HEK293 (cell line): ENCODE measurements around the gene NEMP2.

Experiments
- CTCF ChIA-PET: fragments of 350-600 bp; formaldehyde crosslinking; extraction: SDS; loops from one replicate; lab custom pipeline; 2021; ENCODE audit warnings: antibody characterized with exemption; lab: Yijun Ruan, JAX
- POLR2A ChIA-PET: fragments of 300-600 bp; formaldehyde crosslinking; extraction: SDS; loops from one replicate; lab custom pipeline; 2020; ENCODE audit warnings: antibody characterized with exemption, inconsistent platforms; lab: Yijun Ruan, JAX
- H3K27ac ChIP-seq: fragments of 200-500 bp; sonication (Bioruptor generic); 2 replicates; pipeline ENCODE4 v1.5.1; 2014; ENCODE audit warnings: low read depth, low read length, control low read depth, inconsistent platforms; ENCODE audit errors: extremely low read depth
- H3K36me3 ChIP-seq, 2 experiments: fragments of 200-500 bp in 1 of 2; sonication (Bioruptor generic) in 1 of 2; 1 replicate in 1 of 2; 2 replicates in 1 of 2; pipeline ENCODE4 v1.5.1; 2014 to 2017; ENCODE audit warnings: inconsistent platforms in 2 of 2, low read length in 2 of 2; ENCODE audit not compliant: control insufficient read depth in 2 of 2, insufficient read depth in 1 of 2
- H3K4me1 ChIP-seq: fragments of 200-500 bp; sonication (Bioruptor generic); 2 replicates; pipeline ENCODE4 v1.5.1; 2014; ENCODE audit warnings: mild to moderate bottlenecking, low read length, inconsistent platforms; ENCODE audit not compliant: control insufficient read depth, insufficient read depth
- H3K4me3 ChIP-seq: 2 replicates; pipeline ENCODE4 v1.5.1; 2011; ENCODE audit warnings: low read depth, mild to moderate bottlenecking, control low read depth, low read length, moderate library complexity
- H3K9me3 ChIP-seq: fragments of 200-500 bp; sonication (Bioruptor generic); 2 replicates; pipeline ENCODE4 v1.5.1; 2014; ENCODE audit warnings: low read depth, low read length, inconsistent platforms; ENCODE audit not compliant: control insufficient read depth, insufficient read depth
- FEZF1 ChIP-seq: fragments of 450-650 bp; formaldehyde crosslinking; IDR thresholded peaks from 2 replicates; pipeline ENCODE4 v1.5.1; 2016; ENCODE audit warnings: missing biosample characterization, missing genetic modification characterization
- KLF9 ChIP-seq: fragments of 450-650 bp; formaldehyde crosslinking; IDR thresholded peaks from 2 replicates; pipeline ENCODE4 v1.5.1; 2016; ENCODE audit warnings: missing biosample characterization, missing genetic modification characterization, low read depth
- TRIM28 ChIP-seq: IDR thresholded peaks from 2 replicates; pipeline ENCODE4 v1.6.1; 2011; ENCODE audit warnings: low read length, control low read depth, borderline replicate concordance
- TSHZ1 ChIP-seq: fragments of 450-650 bp; formaldehyde crosslinking; IDR thresholded peaks from 2 replicates; pipeline ENCODE4 v1.5.1; 2016; ENCODE audit warnings: missing biosample characterization, missing genetic modification characterization, borderline replicate concordance
- ZBTB1 ChIP-seq: fragments of 450-650 bp; formaldehyde crosslinking; IDR thresholded peaks from 2 replicates; pipeline ENCODE4 v1.5.1; 2016; ENCODE audit warnings: missing biosample characterization, missing genetic modification characterization
- ZBTB20 ChIP-seq: fragments of 450-650 bp; formaldehyde crosslinking; IDR thresholded peaks from 2 replicates; pipeline ENCODE4 v1.5.1; 2016; ENCODE audit warnings: missing biosample characterization, missing genetic modification characterization
- ZBTB49 ChIP-seq: fragments of 450-650 bp; formaldehyde crosslinking; IDR thresholded peaks from 2 replicates; pipeline ENCODE4 v1.5.1; 2016; ENCODE audit warnings: missing biosample characterization, missing genetic modification characterization, low read depth
- ZEB2 ChIP-seq: fragments of 450-650 bp; formaldehyde crosslinking; IDR thresholded peaks from 2 replicates; pipeline ENCODE4 v1.5.1; 2016; ENCODE audit warnings: missing biosample characterization, missing genetic modification characterization
- ZNF138 ChIP-seq: fragments of 450-650 bp; formaldehyde crosslinking; IDR thresholded peaks from 2 replicates; pipeline ENCODE4 v1.5.1; 2016; ENCODE audit warnings: missing biosample characterization, missing genetic modification characterization, borderline replicate concordance
- ZNF157 ChIP-seq: fragments of 450-650 bp; formaldehyde crosslinking; IDR thresholded peaks from 2 replicates; pipeline ENCODE4 v1.5.1; 2016; ENCODE audit warnings: missing biosample characterization, missing genetic modification characterization
- ZNF311 ChIP-seq: fragments of 450-650 bp; formaldehyde crosslinking; IDR thresholded peaks from 2 replicates; pipeline ENCODE4 v1.5.1; 2017; ENCODE audit warnings: missing biosample characterization, missing genetic modification characterization, borderline replicate concordance
- ZNF488 ChIP-seq: fragments of 450-650 bp; formaldehyde crosslinking; IDR thresholded peaks from 2 replicates; pipeline ENCODE4 v1.5.1; 2016; ENCODE audit warnings: missing biosample characterization, missing genetic modification characterization
- ZNF621 ChIP-seq: fragments of 450-650 bp; formaldehyde crosslinking; IDR thresholded peaks from 2 replicates; pipeline ENCODE4 v1.5.1; 2017; ENCODE audit warnings: missing biosample characterization, missing genetic modification characterization
- ZNF660 ChIP-seq: fragments of 450-650 bp; IDR thresholded peaks from 2 replicates; pipeline ENCODE4 v1.5.1; 2018; ENCODE audit warnings: missing biosample characterization, mild to moderate bottlenecking, missing genetic modification characterization
- ZNF707 ChIP-seq: fragments of 450-650 bp; formaldehyde crosslinking; IDR thresholded peaks from 2 replicates; pipeline ENCODE4 v1.5.1; 2016; ENCODE audit warnings: missing biosample characterization, missing genetic modification characterization
- ZNF830 ChIP-seq: fragments of 450-650 bp; IDR thresholded peaks from 2 replicates; pipeline ENCODE4 v1.5.0; 2018; ENCODE audit warnings: missing biosample characterization, missing genetic modification characterization, low read depth, mild to moderate bottlenecking, moderate library complexity
- ZNF837 ChIP-seq: fragments of 450-650 bp; formaldehyde crosslinking; IDR thresholded peaks from 2 replicates; pipeline ENCODE4 v1.5.1; 2016; ENCODE audit warnings: missing biosample characterization, missing genetic modification characterization
- ZNF843 ChIP-seq: fragments of 450-650 bp; formaldehyde crosslinking; IDR thresholded peaks from 2 replicates; pipeline ENCODE4 v1.5.1; 2016; ENCODE audit warnings: missing biosample characterization, missing genetic modification characterization
- TF ChIP-seq, protein P1 (sequence below): fragments of 450-650 bp; formaldehyde crosslinking; IDR thresholded peaks from 2 replicates; pipeline ENCODE4 v1.5.0; 2017; ENCODE audit warnings: missing biosample characterization, missing genetic modification characterization, borderline replicate concordance
- TF ChIP-seq, protein P2 (sequence below): fragments of 450-650 bp; formaldehyde crosslinking; IDR thresholded peaks from 2 replicates; pipeline ENCODE4 v1.5.1; 2016; ENCODE audit warnings: missing biosample characterization, missing genetic modification characterization

NEMP2 gene

DNA sequence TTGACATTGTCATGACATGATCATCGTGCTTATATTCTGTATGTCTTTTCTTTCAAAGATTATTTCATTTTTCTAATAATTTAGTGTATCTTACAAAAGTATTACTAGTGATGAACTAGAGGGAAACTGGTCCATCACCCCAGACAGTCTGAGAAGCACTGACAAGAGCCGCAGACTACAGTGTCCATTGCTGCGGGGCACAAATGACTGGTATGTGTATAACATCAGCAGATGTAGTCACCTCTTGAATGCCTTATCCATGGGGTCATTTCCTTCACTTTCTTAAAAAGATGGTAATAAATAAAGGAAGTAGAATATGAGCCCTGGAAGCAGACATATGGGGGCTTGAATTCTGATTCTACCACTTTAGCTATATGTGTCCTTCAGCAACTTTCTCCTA lies 29.6 kb downstream of the NEMP2 start (continued):
- TF ChIP-seq ZNF311 (tag by site-specific recombination), result no peak
- TF ChIP-seq, protein P1, sequence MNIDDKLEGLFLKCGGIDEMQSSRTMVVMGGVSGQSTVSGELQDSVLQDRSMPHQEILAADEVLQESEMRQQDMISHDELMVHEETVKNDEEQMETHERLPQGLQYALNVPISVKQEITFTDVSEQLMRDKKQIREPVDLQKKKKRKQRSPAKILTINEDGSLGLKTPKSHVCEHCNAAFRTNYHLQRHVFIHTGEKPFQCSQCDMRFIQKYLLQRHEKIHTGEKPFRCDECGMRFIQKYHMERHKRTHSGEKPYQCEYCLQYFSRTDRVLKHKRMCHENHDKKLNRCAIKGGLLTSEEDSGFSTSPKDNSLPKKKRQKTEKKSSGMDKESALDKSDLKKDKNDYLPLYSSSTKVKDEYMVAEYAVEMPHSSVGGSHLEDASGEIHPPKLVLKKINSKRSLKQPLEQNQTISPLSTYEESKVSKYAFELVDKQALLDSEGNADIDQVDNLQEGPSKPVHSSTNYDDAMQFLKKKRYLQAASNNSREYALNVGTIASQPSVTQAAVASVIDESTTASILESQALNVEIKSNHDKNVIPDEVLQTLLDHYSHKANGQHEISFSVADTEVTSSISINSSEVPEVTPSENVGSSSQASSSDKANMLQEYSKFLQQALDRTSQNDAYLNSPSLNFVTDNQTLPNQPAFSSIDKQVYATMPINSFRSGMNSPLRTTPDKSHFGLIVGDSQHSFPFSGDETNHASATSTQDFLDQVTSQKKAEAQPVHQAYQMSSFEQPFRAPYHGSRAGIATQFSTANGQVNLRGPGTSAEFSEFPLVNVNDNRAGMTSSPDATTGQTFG (tag by site-specific recombination), result no peak
- TF ChIP-seq ZNF138 (tag by site-specific recombination), result no peak

DNA sequence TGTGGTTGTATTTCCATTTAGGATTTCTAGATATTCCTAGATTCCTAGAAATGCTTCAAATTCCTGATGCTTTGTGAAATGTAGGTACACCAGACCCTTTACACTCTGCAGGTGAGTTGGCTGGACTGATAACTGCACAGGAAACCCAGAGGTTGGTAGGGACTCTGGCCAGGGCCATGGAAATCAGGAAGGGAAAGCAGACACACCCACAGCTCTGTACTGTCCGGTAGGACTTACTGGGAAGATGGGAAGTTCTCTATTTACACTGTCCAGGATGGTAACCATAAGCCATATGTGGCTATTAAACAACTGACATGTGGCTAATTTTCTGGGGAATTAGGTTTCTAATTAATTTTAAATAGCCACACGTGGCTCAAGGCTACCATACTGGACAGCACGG lies 31.4 kb downstream of the NEMP2 start:
- H3K4me3 ChIP-seq, result no peak overlapping the region
- H3K27ac ChIP-seq, result no peak overlapping the region
- ChIA-PET CTCF (interaction anchor here (0.7 kb wide), 1 partner anchor 18 kb away, joined by 3 read pairs; no protein-coding TSS in a partner anchor), POLR2A (no interaction called here)
- H3K4me1 ChIP-seq, result 0 out of 2 replicates have a peak, but pooled peaks cover 2% of the 10 kb centered on the region
- TF ChIP-seq TRIM28, result no peak
- TF ChIP-seq ZNF843 (tag by site-specific recombination), result no peak
- no peak for TF ChIP-seq ZNF830 (tag by site-specific recombination)
- no peaks in the 10 kb centered on the region for H3K9me3 ChIP-seq
- H3K36me3 ChIP-seq, result peaks cover 0 to 21% of the 10 kb centered on the region in 2 experiments; a peak in 2 of 3 replicates

DNA sequence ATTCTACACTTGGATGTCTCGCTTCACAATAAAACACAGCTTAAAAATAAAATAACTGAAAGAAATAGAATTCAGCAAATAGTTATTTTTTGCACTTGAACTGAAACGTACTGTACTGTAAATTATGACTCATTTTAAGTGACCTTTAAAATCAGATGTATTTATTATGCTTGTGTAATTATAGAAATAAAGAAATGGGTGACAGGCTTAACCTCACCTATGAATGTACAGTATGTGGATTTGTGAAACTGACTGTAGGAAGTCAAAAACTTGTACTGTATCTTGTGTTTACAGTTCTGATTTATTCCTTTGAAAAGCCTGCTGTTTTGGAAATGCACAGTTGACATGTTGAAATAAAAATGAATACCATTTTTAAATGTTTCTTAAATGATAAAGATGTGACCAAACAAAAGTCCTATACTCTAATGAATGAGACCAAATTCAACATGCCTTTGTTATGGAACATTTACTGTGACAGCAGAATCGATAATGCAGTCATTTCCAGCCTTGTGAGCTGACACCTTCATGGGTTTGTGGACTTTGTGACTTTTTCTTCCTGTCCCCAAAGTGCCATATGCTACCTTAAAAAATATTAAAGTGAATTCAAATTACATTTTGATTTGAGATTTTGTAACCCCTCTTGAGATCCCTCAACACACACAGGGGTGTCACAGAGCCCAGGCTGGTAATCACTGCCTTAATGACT lies 32.7 kb downstream of the NEMP2 start:
- Histone ChIP-seq H3K4me1 (no peaks in the 10 kb centered on the region), H3K4me3 (no peak overlapping the region), H3K27ac (no peak overlapping the region), H3K36me3 (peaks cover 0 to 21% of the 10 kb centered on the region in 2 experiments; a peak in 2 of 3 replicates), H3K9me3 (no peaks in the 10 kb centered on the region)
- POLR2A ChIA-PET, result no interaction called here
- CTCF ChIA-PET, result interaction anchor here (0.7 kb wide), 1 partner anchor 38 kb away, joined by 4 read pairs; no protein-coding TSS in a partner anchor
- TF ChIP-seq ZNF488 (tag by site-specific recombination) (no peak), ZEB2 (tag by site-specific recombination) (no peak), ZNF843 (tag by site-specific recombination) (no peak), ZNF621 (tag by site-specific recombination) (no peak), ZNF660 (tag by site-specific recombination) (no peak), TSHZ1 (tag by site-specific recombination) (no peak), ZBTB20 (tag by site-specific recombination) (no peak), ZNF707 (tag by site-specific recombination) (no peak), ZBTB1 (tag by site-specific recombination) (no peak), KLF9 (tag by site-specific recombination) (no peak), ZNF157 (tag by site-specific recombination) (no peak), FEZF1 (no peak), ZNF837 (tag by site-specific recombination) (no peak), ZBTB49 (tag by site-specific recombination) (no peak)
- TF ChIP-seq, protein P2, sequence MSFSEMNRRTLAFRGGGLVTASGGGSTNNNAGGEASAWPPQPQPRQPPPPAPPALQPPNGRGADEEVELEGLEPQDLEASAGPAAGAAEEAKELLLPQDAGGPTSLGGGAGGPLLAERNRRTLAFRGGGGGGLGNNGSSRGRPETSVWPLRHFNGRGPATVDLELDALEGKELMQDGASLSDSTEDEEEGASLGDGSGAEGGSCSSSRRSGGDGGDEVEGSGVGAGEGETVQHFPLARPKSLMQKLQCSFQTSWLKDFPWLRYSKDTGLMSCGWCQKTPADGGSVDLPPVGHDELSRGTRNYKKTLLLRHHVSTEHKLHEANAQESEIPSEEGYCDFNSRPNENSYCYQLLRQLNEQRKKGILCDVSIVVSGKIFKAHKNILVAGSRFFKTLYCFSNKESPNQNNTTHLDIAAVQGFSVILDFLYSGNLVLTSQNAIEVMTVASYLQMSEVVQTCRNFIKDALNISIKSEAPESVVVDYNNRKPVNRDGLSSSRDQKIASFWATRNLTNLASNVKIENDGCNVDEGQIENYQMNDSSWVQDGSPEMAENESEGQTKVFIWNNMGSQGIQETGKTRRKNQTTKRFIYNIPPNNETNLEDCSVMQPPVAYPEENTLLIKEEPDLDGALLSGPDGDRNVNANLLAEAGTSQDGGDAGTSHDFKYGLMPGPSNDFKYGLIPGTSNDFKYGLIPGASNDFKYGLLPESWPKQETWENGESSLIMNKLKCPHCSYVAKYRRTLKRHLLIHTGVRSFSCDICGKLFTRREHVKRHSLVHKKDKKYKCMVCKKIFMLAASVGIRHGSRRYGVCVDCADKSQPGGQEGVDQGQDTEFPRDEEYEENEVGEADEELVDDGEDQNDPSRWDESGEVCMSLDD (tag by site-specific recombination), result no peak
